ENCODE measurements around the gene CSNK1D.

- no peak for TF ChIP-seq CTCF (IDR thresholded peaks at IDR 0.05)
- no peak for TF ChIP-seq POLR2A (IDR thresholded peaks at IDR 0.05)
Measured at GRCh38 chr17:82228278-82228841, 45.1 kb downstream of the CSNK1D start.

Measured in adrenal gland (tissue), 5 donors.